Astrocyte (in vitro differentiated cells and primary cell): Measurements from ENCODE around the gene WDR54. TPM values are rescaled to one million over a fixed set of nuclear protein-coding genes. Genes with fewer than 3 reads are reported as not detected.

Source experiments
- DNase-seq: peaks from one replicate; pipeline ENCODE4 v3.0.0-alpha.2; 2010; ENCODE audit warnings: low read depth
- FAIRE-seq: peaks from 2 replicates; lab custom pipeline; 2011; peaks lifted over from hg19 to GRCh38; lab: Jason Lieb, UNC
- H2AFZ ChIP-seq: 2 replicates; pipeline ENCODE4 v1.6.0; 2012; ENCODE audit warnings: low read depth, low read length, inconsistent platforms
- H3K27ac ChIP-seq: 2 replicates; pipeline ENCODE4 v1.5.1; 2011; ENCODE audit warnings: low read depth, low read length, inconsistent platforms
- H3K27me3 ChIP-seq: 2 replicates; pipeline ENCODE4 v1.6.0; 2011; ENCODE audit warnings: low read length, inconsistent platforms; ENCODE audit not compliant: insufficient read depth
- H3K36me3 ChIP-seq: 2 replicates; pipeline ENCODE4 v1.5.1; 2011; ENCODE audit warnings: low read length, inconsistent platforms; ENCODE audit not compliant: insufficient read depth
- H3K4me1 ChIP-seq: 2 replicates; pipeline ENCODE4 v1.5.1; 2011; ENCODE audit warnings: low read length, inconsistent platforms; ENCODE audit not compliant: insufficient read depth
- H3K4me2 ChIP-seq: 2 replicates; pipeline ENCODE4 v1.6.0; 2012; ENCODE audit warnings: low read length, inconsistent platforms
- H3K4me3 ChIP-seq: 2 replicates; pipeline ENCODE4 v1.5.1; 2011; ENCODE audit warnings: low read depth, mild to moderate bottlenecking, low read length, inconsistent platforms; ENCODE audit not compliant: insufficient read depth
- H3K79me2 ChIP-seq: 2 replicates; pipeline ENCODE4 v1.6.0; 2012; ENCODE audit warnings: mild to moderate bottlenecking, low read length, inconsistent platforms; ENCODE audit not compliant: insufficient read depth
- H3K9ac ChIP-seq: 2 replicates; pipeline ENCODE4 v1.6.0; 2012; ENCODE audit warnings: mild to moderate bottlenecking, low read length, inconsistent platforms
- H3K9me3 ChIP-seq: 2 replicates; pipeline ENCODE4 v1.5.1; 2012; ENCODE audit warnings: low read depth, mild to moderate bottlenecking, low read length, inconsistent platforms; ENCODE audit not compliant: insufficient read depth
- H4K20me1 ChIP-seq: 2 replicates; pipeline ENCODE4 v1.6.0; 2012; ENCODE audit warnings: low read length, inconsistent platforms; ENCODE audit not compliant: insufficient read depth
- H3K27ac Mint-ChIP-seq: one replicate; pipeline ENCODE4 v1.8.0; 2021; ENCODE audit warnings: mild to moderate bottlenecking, mixed read lengths; ENCODE audit not compliant: unreplicated experiment
- H3K27me3 Mint-ChIP-seq: one replicate; pipeline ENCODE4 v1.8.0; 2021; ENCODE audit warnings: low read depth, mixed read lengths; ENCODE audit not compliant: unreplicated experiment
- H3K36me3 Mint-ChIP-seq: one replicate; pipeline ENCODE4 v1.8.0; 2021; ENCODE audit warnings: low read depth, mixed read lengths; ENCODE audit not compliant: unreplicated experiment
- H3K4me1 Mint-ChIP-seq: one replicate; pipeline ENCODE4 v1.8.0; 2021; ENCODE audit warnings: low read depth, mixed read lengths; ENCODE audit not compliant: unreplicated experiment
- H3K4me3 Mint-ChIP-seq: one replicate; pipeline ENCODE4 v1.8.0; 2021; ENCODE audit warnings: mild to moderate bottlenecking, moderate library complexity, mixed read lengths; ENCODE audit not compliant: unreplicated experiment
- H3K9me3 Mint-ChIP-seq: one replicate; pipeline ENCODE4 v1.8.0; 2021; ENCODE audit warnings: mild to moderate bottlenecking, mixed read lengths; ENCODE audit not compliant: unreplicated experiment
- CTCF ChIP-seq: IDR thresholded peaks from 2 replicates; pipeline ENCODE4 v1.5.1; 2011; ENCODE audit warnings: low read depth, mild to moderate bottlenecking, inconsistent platforms, low read length, moderate library complexity; ENCODE audit not compliant: insufficient read depth
- EZH2 ChIP-seq: IDR thresholded peaks from 2 replicates; pipeline ENCODE4 v1.6.1; 2012; ENCODE audit warnings: mild to moderate bottlenecking, low read length, inconsistent platforms; ENCODE audit not compliant: insufficient read depth
- total RNA-seq: library from RNA; stranded (reverse); gene quantifications from 2 replicates; pipeline ENCODE4 v1.2.1, GENCODE V29; 2021

Gene WDR54
- total RNA-seq, 1 donor from 2014 or later = 14.8 TPM

- no peaks in the 10 kb centered on the region for H3K36me3 ChIP-seq
- no peaks in the 10 kb centered on the region for H3K79me2 ChIP-seq
- no peak overlapping the region for H3K4me2 ChIP-seq
- Mint-ChIP-seq H3K9me3 (no peaks in the 10 kb centered on the region), H3K36me3 (no peaks in the 10 kb centered on the region), H3K4me3 (no peak overlapping the region), H3K27ac (no peak overlapping the region), H3K4me1 (peaks cover 12% of the 10 kb centered on the region), H3K27me3 (no peaks in the 10 kb centered on the region)
- no peak overlapping the region for H3K9ac ChIP-seq
- peaks cover 3% of the 10 kb centered on the region for H3K27me3 ChIP-seq
- no peak overlapping the region for H2AFZ ChIP-seq
- H3K4me3 ChIP-seq = no peak overlapping the region
- H3K4me1 ChIP-seq = peaks cover 14% of the 10 kb centered on the region
- no peak overlapping the region for H3K27ac ChIP-seq
- no peaks in the 10 kb centered on the region for H3K9me3 ChIP-seq
- no peak for FAIRE-seq
- no peak for DNase-seq
- no peaks in the 10 kb centered on the region for H4K20me1 ChIP-seq
- TF ChIP-seq CTCF = no peak
- no peak for TF ChIP-seq EZH2
These were observed 25.9 kb downstream of the WDR54 start for GRCh38 chr2:74447230-74447999.

GRCh38 chr2:74448771-74449170 lies 27.2 kb downstream of the WDR54 start:
- H3K27ac ChIP-seq = no peak overlapping the region
- peaks cover 4% of the 10 kb centered on the region for H3K27me3 Mint-ChIP-seq

More at GRCh38 chr2:74448771-74449170, 27.2 kb downstream of the WDR54 start:
- Histone ChIP-seq H3K79me2 (no peaks in the 10 kb centered on the region), H3K9me3 (no peaks in the 10 kb centered on the region), H3K27me3 (peaks cover 3% of the 10 kb centered on the region), H3K36me3 (no peaks in the 10 kb centered on the region), H2AFZ (no peak overlapping the region), H4K20me1 (no peaks in the 10 kb centered on the region), H3K9ac (no peak overlapping the region), H3K4me1 (peaks cover 12% of the 10 kb centered on the region), H3K4me3 (no peak overlapping the region), H3K4me2 (no peak overlapping the region)
- DNase-seq = no peak
- Mint-ChIP-seq H3K9me3 (no peaks in the 10 kb centered on the region), H3K4me1 (peaks cover 12% of the 10 kb centered on the region), H3K27ac (no peak overlapping the region), H3K4me3 (no peak overlapping the region), H3K36me3 (no peaks in the 10 kb centered on the region)
- TF ChIP-seq EZH2 = no peak
- TF ChIP-seq CTCF = no peak
- no peak for FAIRE-seq
